IMR-90 (cell line): ENCODE data around the gene TULP4. TPM values are rescaled to one million over a fixed set of nuclear protein-coding genes. Genes with fewer than 3 reads are reported as not detected.

Experiments
- ATAC-seq: fragments of 200-7000 bp; cut with Tn5 transposase; 2 replicates; pipeline ENCODE4 v1.9.1; 2020; ENCODE audit warnings: low read depth, mild to moderate bottlenecking, moderate library complexity
- BruUV-seq: library from RNA; stranded (reverse); fragments of 400-500 nt; replicated peaks from 2 replicates; lab custom pipeline; 2021; lab: Mats Ljungman, UMichigan
- CTCF ChIA-PET: fragments of 300-600 bp; formaldehyde crosslinking; extraction: SDS; loops from one replicate; lab custom pipeline; 2021; ENCODE audit warnings: antibody characterized with exemption; lab: Yijun Ruan, JAX
- POLR2A ChIA-PET: fragments of 300-600 bp; sonication (Branson Sonifier 250); formaldehyde crosslinking; loops from one replicate; lab custom pipeline; 2022; ENCODE audit warnings: antibody characterized with exemption; ENCODE audit not compliant: unreplicated experiment; lab: Charles Lee
- DNase-seq: peaks from one replicate; pipeline ENCODE4 v3.0.0; 2013
- H2AFZ ChIP-seq: replicated peaks from 2 replicates; pipeline ENCODE3; 2013; ENCODE audit warnings: low read length, mild to moderate bottlenecking; ENCODE audit not compliant: poor library complexity
- H2AK5ac ChIP-seq: 2 replicates; pipeline ENCODE4 v1.6.1; 2013; ENCODE audit warnings: low read depth, low read length, inconsistent platforms
- H2AK9ac ChIP-seq: replicated peaks from 2 replicates; pipeline ENCODE3; 2013; ENCODE audit warnings: mild to moderate bottlenecking, low read depth, low read length, moderate library complexity; ENCODE audit not compliant: poor library complexity
- H2BK120ac ChIP-seq: 2 replicates; pipeline ENCODE4 v1.6.1; 2013; ENCODE audit warnings: low read depth, low read length, inconsistent platforms
- H2BK15ac ChIP-seq: 3 replicates; pipeline ENCODE4 v1.6.1; 2013; ENCODE audit warnings: low read depth, low read length, inconsistent platforms
- H2BK20ac ChIP-seq: 2 replicates; pipeline ENCODE4 v1.6.1; 2013; ENCODE audit warnings: low read depth, mild to moderate bottlenecking, inconsistent platforms, low read length, moderate library complexity
- H2BK5ac ChIP-seq: 2 replicates; pipeline ENCODE4 v1.6.1; 2013; ENCODE audit warnings: mild to moderate bottlenecking, low read depth, low read length, inconsistent platforms; ENCODE audit not compliant: poor library complexity, severe bottlenecking
- H3K14ac ChIP-seq: replicated peaks from 2 replicates; pipeline ENCODE4 v1.6.1; 2013; ENCODE audit warnings: low read depth, low read length, inconsistent platforms
- H3K18ac ChIP-seq: 2 replicates; pipeline ENCODE4 v1.6.1; 2013; ENCODE audit warnings: low read depth, low read length, control low read depth
- H3K23ac ChIP-seq: 2 replicates; pipeline ENCODE4 v1.6.1; 2013; ENCODE audit warnings: low read depth, low read length, inconsistent platforms
- H3K27ac ChIP-seq: 2 replicates; pipeline ENCODE4 v1.5.1; 2013; ENCODE audit warnings: mild to moderate bottlenecking, control low read depth, low read length; ENCODE audit not compliant: insufficient read depth
- H3K27me3 ChIP-seq: 2 replicates; pipeline ENCODE4 v1.6.1; 2013; ENCODE audit warnings: low read length; ENCODE audit not compliant: control insufficient read depth, insufficient read depth
- H3K36me3 ChIP-seq: 2 replicates; pipeline ENCODE4 v1.6.1; 2013; ENCODE audit warnings: low read length, mixed read lengths; ENCODE audit not compliant: control insufficient read depth, insufficient read depth
- H3K4ac ChIP-seq: 2 replicates; pipeline ENCODE4 v1.6.1; 2013; ENCODE audit warnings: low read depth, low read length, inconsistent platforms
- H3K4me1 ChIP-seq: 2 replicates; pipeline ENCODE4 v1.6.1; 2013; ENCODE audit warnings: low read length, mixed read lengths; ENCODE audit not compliant: control insufficient read depth, insufficient read depth
- H3K4me2 ChIP-seq: 2 replicates; pipeline ENCODE4 v1.6.1; 2013; ENCODE audit warnings: low read depth, mild to moderate bottlenecking, control low read depth, low read length, moderate library complexity
- H3K4me3 ChIP-seq: 2 replicates; pipeline ENCODE4 v1.5.1; 2013; ENCODE audit warnings: low read depth, mild to moderate bottlenecking, control low read depth, low read length, moderate library complexity; ENCODE audit not compliant: insufficient read depth
- H3K56ac ChIP-seq: 2 replicates; pipeline ENCODE4 v1.6.1; 2013; ENCODE audit warnings: low read length, inconsistent platforms; ENCODE audit not compliant: insufficient read depth; ENCODE audit errors: extremely low read depth
- H3K79me1 ChIP-seq, 2 experiments: 2 replicates each; pipeline ENCODE4 v1.6.1; 2013; ENCODE audit warnings: low read length in 2 of 2, inconsistent platforms in 1 of 2, low read depth in 1 of 2
- H3K9ac ChIP-seq: 2 replicates; pipeline ENCODE4 v1.6.1; 2013; ENCODE audit warnings: low read depth, low read length, control low read depth
- H3K9me1 ChIP-seq: 2 replicates; pipeline ENCODE4 v1.6.1; 2013; ENCODE audit warnings: low read length, inconsistent platforms; ENCODE audit not compliant: insufficient read depth
- H3K9me3 ChIP-seq: 2 replicates; pipeline ENCODE4 v1.6.1; 2013; ENCODE audit warnings: low read length; ENCODE audit not compliant: control insufficient read depth, insufficient read depth
- H4K20me1 ChIP-seq: 2 replicates; pipeline ENCODE4 v1.6.1; 2013; ENCODE audit warnings: low read length, inconsistent platforms; ENCODE audit not compliant: insufficient read depth
- H4K5ac ChIP-seq: 2 replicates; pipeline ENCODE4 v1.6.1; 2013; ENCODE audit warnings: mild to moderate bottlenecking, low read depth, low read length, control low read depth
- H4K8ac ChIP-seq, 2 experiments: 2 replicates each; pipeline ENCODE4 v1.6.1; 2013; ENCODE audit warnings: low read depth in 2 of 2, low read length in 2 of 2, control low read depth in 1 of 2, inconsistent platforms in 1 of 2
- H4K91ac ChIP-seq: 2 replicates; pipeline ENCODE4 v1.6.1; 2013; ENCODE audit warnings: low read depth, low read length, inconsistent platforms; ENCODE audit not compliant: insufficient read depth
- BHLHE40 ChIP-seq: fragments of 150-350 bp; IDR thresholded peaks from 2 replicates; pipeline ENCODE4 v1.6.1; 2016; ENCODE audit warnings: mild to moderate bottlenecking, low read depth, low read length
- CEBPB ChIP-seq: IDR thresholded peaks from 2 replicates; pipeline ENCODE4 v1.6.1; 2012; ENCODE audit warnings: low read depth, low read length, improper control_type of control experiment
- CHD1 ChIP-seq: IDR thresholded peaks from 2 replicates; pipeline ENCODE4 v1.6.1; 2012; ENCODE audit warnings: low read depth, low read length, improper control_type of control experiment
- CTCF ChIP-seq: conservative IDR thresholded peaks from 2 replicates; pipeline ENCODE4 v1.5.1; 2012; ENCODE audit warnings: mild to moderate bottlenecking, low read depth, low read length, improper control_type of control experiment
- ELK1 ChIP-seq: fragments of 150-350 bp; IDR thresholded peaks from 2 replicates; pipeline ENCODE4 v1.6.1; 2016; ENCODE audit warnings: low read depth, mild to moderate bottlenecking, low read length, moderate library complexity, borderline replicate concordance
- FOS ChIP-seq: fragments of 150-350 bp; IDR thresholded peaks from 2 replicates; pipeline ENCODE4 v1.6.1; 2016; ENCODE audit warnings: low read depth, low read length
- MAFK ChIP-seq: IDR thresholded peaks from 2 replicates; pipeline ENCODE4 v1.6.1; 2012; ENCODE audit warnings: low read depth, low read length, improper control_type of control experiment
- MAZ ChIP-seq: IDR thresholded peaks from 2 replicates; pipeline ENCODE4 v1.6.1; 2012; ENCODE audit warnings: low read depth, mild to moderate bottlenecking, low read length, improper control_type of control experiment, moderate library complexity, borderline replicate concordance
- MXI1 ChIP-seq: IDR thresholded peaks from 2 replicates; pipeline ENCODE4 v1.6.1; 2012; ENCODE audit warnings: low read depth, mild to moderate bottlenecking, low read length, moderate library complexity, borderline replicate concordance
- NFE2L2 ChIP-seq: fragments of 150-350 bp; IDR thresholded peaks from 2 replicates; pipeline ENCODE4 v1.6.1; 2016; ENCODE audit warnings: low read depth, mild to moderate bottlenecking, low read length
- POLR2A ChIP-seq: IDR thresholded peaks from 2 replicates; pipeline ENCODE4 v1.6.1; 2012; ENCODE audit warnings: mild to moderate bottlenecking, low read depth, low read length
- RAD21 ChIP-seq: IDR thresholded peaks from 2 replicates; pipeline ENCODE4 v1.6.1; 2012; ENCODE audit warnings: low read length, improper control_type of control experiment
- RCOR1 ChIP-seq: IDR thresholded peaks from 2 replicates; pipeline ENCODE4 v1.6.1; 2012; ENCODE audit warnings: mild to moderate bottlenecking, low read length, improper control_type of control experiment; ENCODE audit not compliant: insufficient replicate concordance
- RFX5 ChIP-seq: IDR thresholded peaks from 2 replicates; pipeline ENCODE4 v1.8.0; 2012; ENCODE audit warnings: low read depth, mild to moderate bottlenecking, low read length, moderate library complexity
- SMC3 ChIP-seq: fragments of 150-350 bp; IDR thresholded peaks from 2 replicates; pipeline ENCODE4 v1.6.1; 2016; ENCODE audit warnings: low read depth, mild to moderate bottlenecking, antibody characterized with exemption, low read length, moderate library complexity
- WGBS, 2 experiments: methylation state at CpG; one replicate each; pipeline versions ENCODE4 v1.1.5 to v1.1.7; 2013; ENCODE audit warnings: missing lambda C conversion rate in 2 of 2; ENCODE audit not compliant: insufficient read length in 1 of 2; ENCODE audit errors: extremely low coverage in 2 of 2; 5-methylcytosine and 5-hydroxymethylcytosine counted together
- dilution Hi-C: fragments of 300-500 bp; cut with HindIII; formaldehyde crosslinking; loops from one replicate; pipeline ENCODE4 v1.14.3; 2018; ENCODE audit warnings: low sequenced_read_pairs; ENCODE audit not compliant: unreplicated experiment
- in situ Hi-C: fragments of 300-500 bp; cut with MboI; formaldehyde crosslinking; loops from 3 replicates; pipeline ENCODE4 v1.14.3; 2019; ENCODE audit warnings: low sequenced_read_pairs, inconsistent platforms, mixed read lengths
- intact Hi-C: fragments of 100-400 bp; cut with micrococcal nuclease; formaldehyde crosslinking; loops from 2 replicates; pipeline ENCODE4 v1.10.0; 2022
- polyA plus RNA-seq, 3 experiments: library from polyadenylated mRNA; depleted of rRNA; stranded (reverse); fragments of >200 nt; gene quantifications; 2 replicates each; pipeline ENCODE4 v1.2.3, GENCODE V29; 2012; ENCODE audit warnings: low replicate concordance in 1 of 3
- total RNA-seq: library from RNA; depleted of rRNA; stranded (reverse); fragments of >200 nt; gene quantifications from 2 replicates; pipeline ENCODE4 v1.2.3, GENCODE V29; 2012
- TF ChIP-seq, protein P1 (sequence below): fragments of 150-350 bp; IDR thresholded peaks from 2 replicates; pipeline ENCODE4 v1.6.1; 2017; ENCODE audit warnings: mild to moderate bottlenecking, antibody characterized with exemption, low read length, low read depth

Gene TULP4
- total and polyA plus RNA-seq, 2 of the 4 experiments (the other 2 are of a cell fraction) = 8.1 to 30.6 TPM

GRCh38 chr6:158507174-158507573, 194.9 kb downstream of the TULP4 start:
- POLR2A ChIA-PET = no interaction called here
- Histone ChIP-seq H3K27me3 (no peaks in the 10 kb centered on the region), H3K18ac (no peak overlapping the region), H3K56ac (no peak overlapping the region), H2BK20ac (no peak overlapping the region), H3K4me1 (no peaks in the 10 kb centered on the region), H2AK9ac (no peak overlapping the region), H3K23ac (no peak overlapping the region), H2BK5ac (no peak overlapping the region), H4K91ac (no peak overlapping the region), H2BK120ac (no peak overlapping the region), H3K9me3 (no peaks in the 10 kb centered on the region), H3K4me2 (no peak overlapping the region), H4K8ac (no peak overlapping the region), H2BK15ac (no peak overlapping the region), H3K4ac (no peak overlapping the region), H4K20me1 (no peaks in the 10 kb centered on the region), H3K27ac (no peak overlapping the region), H3K36me3 (peaks cover 12% of the 10 kb centered on the region), H3K9me1 (no peaks in the 10 kb centered on the region), H4K5ac (no peak overlapping the region), H3K4me3 (no peak overlapping the region), H3K79me1 (no peaks in the 10 kb centered on the region), H2AK5ac (no peak overlapping the region), H2AFZ (no peak overlapping the region), H3K14ac (no peak overlapping the region), H3K9ac (no peak overlapping the region)
- CTCF ChIA-PET = no interaction called here
- ATAC-seq (no peak), DNase-seq (no peak)
- BruUV-seq = TSS peak; percentile 4
- in situ Hi-C loops (no loop called here), intact Hi-C loops (no loop called here), dilution Hi-C loops (no loop called here)
- 98% methylated on average over 5 of the region's 7 CpGs; no CpG with 5 or more reads in 1 of the 2 experiments for WGBS, 2 experiments
- no peak for TF ChIP-seq CEBPB
- TF ChIP-seq RCOR1 = no peak
- TF ChIP-seq BHLHE40 = no peak
- TF ChIP-seq CTCF = no peak
- no peak for TF ChIP-seq RFX5
- TF ChIP-seq MAFK = no peak
- TF ChIP-seq FOS = no peak
- TF ChIP-seq POLR2A = no peak
- TF ChIP-seq, protein P1, sequence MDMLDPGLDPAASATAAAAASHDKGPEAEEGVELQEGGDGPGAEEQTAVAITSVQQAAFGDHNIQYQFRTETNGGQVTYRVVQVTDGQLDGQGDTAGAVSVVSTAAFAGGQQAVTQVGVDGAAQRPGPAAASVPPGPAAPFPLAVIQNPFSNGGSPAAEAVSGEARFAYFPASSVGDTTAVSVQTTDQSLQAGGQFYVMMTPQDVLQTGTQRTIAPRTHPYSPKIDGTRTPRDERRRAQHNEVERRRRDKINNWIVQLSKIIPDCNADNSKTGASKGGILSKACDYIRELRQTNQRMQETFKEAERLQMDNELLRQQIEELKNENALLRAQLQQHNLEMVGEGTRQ = no peak
- TF ChIP-seq MAZ = no peak
- no peak for TF ChIP-seq ELK1
- TF ChIP-seq RAD21 = no peak
- TF ChIP-seq CHD1 = no peak
- TF ChIP-seq MXI1 = no peak
- no peak for TF ChIP-seq NFE2L2
- no peak for TF ChIP-seq SMC3
